ENCODE results near the gene GNB2.
A peak's percentile ranks its signal among the peaks of the same experiment; 100 is the strongest.

The GNB2 gene

DNA sequence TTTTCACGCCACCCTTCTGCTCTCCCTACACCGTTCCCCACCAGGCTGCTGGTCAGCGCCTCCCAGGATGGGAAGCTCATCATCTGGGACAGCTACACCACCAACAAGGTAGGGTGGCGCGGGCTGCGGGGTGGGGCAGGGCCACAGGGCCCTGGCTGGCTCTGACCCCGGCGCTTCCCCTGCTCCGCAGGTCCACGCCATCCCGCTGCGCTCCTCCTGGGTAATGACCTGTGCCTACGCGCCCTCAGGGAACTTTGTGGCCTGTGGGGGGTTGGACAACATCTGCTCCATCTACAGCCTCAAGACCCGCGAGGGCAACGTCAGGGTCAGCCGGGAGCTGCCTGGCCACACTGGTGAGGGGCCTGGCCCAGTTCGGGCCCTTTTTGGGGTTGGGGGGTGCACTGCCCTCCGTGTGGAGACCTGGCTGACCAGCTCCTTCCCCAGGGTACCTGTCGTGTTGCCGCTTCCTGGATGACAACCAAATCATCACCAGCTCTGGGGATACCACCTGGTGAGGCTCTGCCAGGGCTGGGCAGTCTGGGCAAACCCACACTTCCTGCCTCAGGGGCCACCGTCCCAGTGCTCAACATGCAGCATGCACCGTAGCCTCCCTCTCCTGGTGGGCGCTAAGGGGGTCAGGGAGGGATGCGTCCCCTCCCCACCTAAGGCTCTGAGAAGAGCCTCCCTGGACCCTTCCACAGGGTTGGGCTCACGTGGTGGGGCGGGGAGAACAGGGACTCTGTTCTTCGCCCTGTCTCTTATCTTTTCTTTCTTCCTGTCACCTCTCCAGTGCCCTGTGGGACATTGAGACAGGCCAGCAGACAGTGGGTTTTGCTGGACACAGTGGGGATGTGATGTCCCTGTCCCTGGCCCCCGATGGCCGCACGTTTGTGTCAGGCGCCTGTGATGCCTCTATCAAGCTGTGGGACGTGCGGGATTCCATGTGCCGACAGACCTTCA, 4.0 kb downstream of the GNB2 start:
- H3K4me2 ChIP-seq = peak overlapping the region in 9 of 11 experiments; percentile 79 to 96 (median 85); a peak in 16 of 22 replicates

DNA sequence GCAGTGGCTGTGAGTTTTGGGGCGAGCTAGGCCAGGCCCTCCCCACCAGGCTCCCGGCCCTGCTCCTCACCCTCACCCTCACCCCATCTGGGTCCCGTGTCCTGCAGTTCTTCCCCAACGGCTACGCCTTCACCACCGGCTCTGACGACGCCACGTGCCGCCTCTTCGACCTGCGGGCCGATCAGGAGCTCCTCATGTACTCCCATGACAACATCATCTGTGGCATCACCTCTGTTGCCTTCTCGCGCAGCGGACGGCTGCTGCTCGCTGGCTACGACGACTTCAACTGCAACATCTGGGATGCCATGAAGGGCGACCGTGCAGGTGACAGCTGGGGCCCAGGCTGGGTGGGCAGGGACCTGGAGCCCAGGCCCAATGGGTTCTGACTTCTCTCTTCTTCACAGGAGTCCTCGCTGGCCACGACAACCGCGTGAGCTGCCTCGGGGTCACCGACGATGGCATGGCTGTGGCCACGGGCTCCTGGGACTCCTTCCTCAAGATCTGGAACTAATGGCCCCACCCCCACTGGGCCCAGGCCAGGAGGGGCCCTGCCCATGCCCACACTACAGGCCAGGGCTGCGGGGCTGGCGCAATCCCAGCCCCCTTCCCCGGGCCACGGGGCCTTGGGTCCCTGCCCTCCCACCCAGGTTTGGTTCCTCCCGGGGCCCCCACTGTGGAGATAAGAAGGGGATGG, 4.9 kb downstream of the GNB2 start:
- H4K20me1 ChIP-seq = peaks cover 80 to 90% (median 84%) of the 10 kb centered on the region in 11 experiments
- H3K4me3 ChIP-seq = no peak overlapping the region
- no peaks in the 10 kb centered on the region for H3K9me3 ChIP-seq (replicated peaks in 1 of 11)
- no peak for TF ChIP-seq Cebpa-rat (IDR thresholded peaks at IDR 0.05)
- peak overlapping the region in 10 of 11 experiments; percentile 2 to 97 (median 90); a peak in 14 of 22 replicates for H3K9ac ChIP-seq
- peak overlapping the region in 5 of 11 experiments; percentile 79 to 96 (median 85); a peak in 1 of 22 replicates for H3K4me2 ChIP-seq
- H3K36me3 ChIP-seq = peaks cover 71 to 72% (median 72%) of the 10 kb centered on the region in 11 experiments
- H3K27me3 ChIP-seq = no peaks in the 10 kb centered on the region
- peak overlapping the region in 5 of 11 experiments; percentile 2 to 93 (median 15); a peak in 3 of 22 replicates for H3K27ac ChIP-seq
- peaks cover 7 to 56% (median 29%) of the 10 kb centered on the region in 10 experiments; a peak in 19 of 20 replicates for H3K4me1 ChIP-seq

More for the DNA sequence above, 4.0 kb downstream of the GNB2 start:
- Histone ChIP-seq H3K27ac (peak overlapping the region in 5 of 11 experiments; percentile 1 to 97 (median 38); a peak in 8 of 22 replicates), H3K9me3 (replicated peaks in 1 of 11) (no peaks in the 10 kb centered on the region), H4K20me1 (peaks cover 72 to 81% (median 76%) of the 10 kb centered on the region in 11 experiments), H3K4me1 (peaks cover 11 to 62% (median 32%) of the 10 kb centered on the region in 10 experiments; a peak in 19 of 20 replicates), H3K27me3 (no peaks in the 10 kb centered on the region), H3K9ac (peak overlapping the region in 9 of 11 experiments; percentile 5 to 98 (median 90); a peak in 16 of 22 replicates), H3K36me3 (peaks cover 62 to 64% (median 63%) of the 10 kb centered on the region in 11 experiments), H3K4me3 (no peak overlapping the region; a peak in 1 of 20 replicates)
- no peak for TF ChIP-seq Cebpa-rat (IDR thresholded peaks at IDR 0.05)

DNA sequence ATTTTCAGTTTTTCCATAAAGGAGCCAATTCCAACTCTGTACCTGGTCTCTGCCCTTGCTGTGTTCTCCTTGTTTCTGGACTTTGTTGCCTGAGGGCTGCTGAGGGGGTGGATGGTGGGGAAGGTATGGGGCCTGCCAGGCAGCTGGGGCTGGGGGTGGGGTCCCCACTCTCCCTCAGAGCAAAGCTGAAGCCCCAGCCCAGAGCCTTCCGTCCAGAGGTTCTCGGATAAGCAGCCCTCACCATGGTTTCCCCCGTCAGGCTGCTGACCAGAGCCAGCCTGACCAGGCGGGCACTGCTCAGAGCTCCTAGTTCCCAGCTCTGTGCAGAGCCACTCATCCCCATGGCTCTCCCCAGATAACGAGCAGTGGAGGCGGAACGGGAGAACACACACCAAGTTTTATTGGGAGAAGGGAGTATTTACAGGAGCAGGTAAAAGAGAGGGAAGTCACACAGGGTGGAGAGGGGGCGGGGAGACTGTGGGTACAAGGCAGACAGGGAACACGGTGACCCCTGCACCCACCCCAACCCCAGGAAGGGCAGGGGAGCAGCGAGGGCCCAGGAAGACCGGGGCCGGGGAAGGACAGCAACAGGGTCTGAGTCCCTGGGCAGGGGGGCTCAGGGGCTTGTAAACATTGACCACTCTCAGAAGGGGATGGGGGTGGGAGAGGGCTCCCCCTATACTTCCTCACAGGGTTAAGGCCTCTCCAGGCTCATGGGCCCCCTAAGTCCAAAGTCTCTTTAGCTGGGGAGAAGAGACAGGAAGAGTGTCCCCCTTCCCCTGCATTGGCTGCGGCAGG, 5.8 kb downstream of the GNB2 start:
- Histone ChIP-seq H3K9ac (peak overlapping the region in 5 of 11 experiments; percentile 2 to 90 (median 18); a peak in 4 of 22 replicates), H3K36me3 (peaks cover 79 to 81% (median 81%) of the 10 kb centered on the region in 11 experiments), H3K9me3 (replicated peaks in 1 of 11) (no peaks in the 10 kb centered on the region), H4K20me1 (peaks cover 87 to 98% (median 90%) of the 10 kb centered on the region in 11 experiments), H3K4me1 (peaks cover 7 to 56% (median 29%) of the 10 kb centered on the region in 10 experiments; a peak in 19 of 20 replicates), H3K4me2 (peak overlapping the region in 2 of 11 experiments; percentile 18 to 28; a peak in 1 of 22 replicates), H3K27me3 (no peaks in the 10 kb centered on the region), H3K27ac (peak overlapping the region in 1 of 11 experiments; percentile 38; a peak in 2 of 22 replicates), H3K4me3 (no peak overlapping the region)
- TF ChIP-seq Cebpa-rat (IDR thresholded peaks at IDR 0.05) = no peak

DNA sequence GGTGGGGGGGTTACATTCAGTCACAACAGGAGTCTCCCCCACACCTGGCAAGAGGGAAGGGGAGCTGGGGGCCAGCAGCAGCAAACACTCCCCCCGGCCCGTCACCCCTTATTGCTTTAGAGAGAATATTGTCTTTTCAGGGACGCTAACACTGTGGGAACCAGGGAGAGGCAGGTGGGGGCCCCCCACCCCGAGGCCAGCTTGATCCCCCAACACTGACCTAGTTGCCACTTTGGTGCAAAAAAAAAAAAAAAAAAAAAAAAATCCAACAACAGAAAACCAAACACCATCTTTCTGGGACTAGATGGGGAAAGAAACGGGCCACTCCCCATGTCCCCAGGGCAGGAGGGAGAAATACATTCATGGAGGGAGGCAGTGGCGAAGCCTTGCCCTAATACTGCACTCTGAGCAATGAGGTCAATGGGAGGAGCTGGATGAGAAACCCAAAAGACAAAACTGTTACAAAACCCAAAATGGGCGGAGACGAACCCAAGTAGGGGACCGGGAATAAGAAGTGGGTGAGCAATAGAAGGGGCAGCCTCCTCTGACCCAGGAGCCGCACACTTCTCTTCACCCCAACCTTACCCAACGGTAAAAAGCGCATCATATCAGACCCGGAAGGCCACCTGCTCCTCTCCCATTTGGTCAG, 6.5 kb downstream of the GNB2 start:
- Histone ChIP-seq H3K27ac (peak overlapping the region in 1 of 11 experiments; percentile 7; a peak in 1 of 22 replicates), H4K20me1 (peaks cover 87 to 98% (median 90%) of the 10 kb centered on the region in 11 experiments)

DNA sequence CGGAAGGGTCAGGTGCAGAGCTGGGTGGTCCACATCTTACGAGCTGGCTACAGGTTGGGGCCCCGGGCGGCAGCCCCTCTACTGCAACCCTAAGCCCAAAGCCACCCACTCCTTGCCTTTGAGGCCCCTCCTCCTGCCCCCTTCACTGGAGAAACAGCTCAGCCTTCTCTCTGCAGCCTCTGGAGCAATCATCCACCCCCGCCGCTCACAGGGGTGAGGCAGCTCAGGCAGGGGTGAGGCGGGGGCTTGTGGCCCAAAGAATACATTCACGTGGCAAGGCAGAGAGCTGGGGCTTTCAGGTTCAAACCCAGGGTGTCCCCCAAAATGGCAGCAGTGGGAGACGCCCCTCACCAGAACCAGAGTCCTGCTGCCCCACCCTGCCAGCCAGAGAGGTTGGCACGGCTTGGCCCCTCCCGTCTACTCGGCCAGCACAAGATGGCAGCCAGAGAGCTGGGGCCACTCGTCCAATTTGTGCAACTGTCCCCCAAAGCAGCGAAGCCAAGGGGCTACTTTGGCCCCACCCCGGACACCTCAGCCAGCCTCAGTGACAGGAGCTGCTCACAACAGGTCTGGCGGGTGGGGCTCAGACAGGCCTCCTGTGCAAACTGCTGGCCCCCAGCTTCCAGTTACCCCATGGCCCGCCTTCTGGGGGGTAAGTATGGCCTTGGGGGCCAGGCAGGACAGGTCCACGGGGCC, 7.2 kb downstream of the GNB2 start:
- Histone ChIP-seq H3K9me3 (replicated peaks in 1 of 11) (no peaks in the 10 kb centered on the region), H3K4me2 (no peak overlapping the region), H3K27ac (peak overlapping the region in 2 of 11 experiments; percentile 7 to 21; a peak in 1 of 22 replicates), H3K27me3 (no peaks in the 10 kb centered on the region), H3K4me3 (no peak overlapping the region), H3K36me3 (peaks cover 93 to 95% (median 95%) of the 10 kb centered on the region in 11 experiments), H4K20me1 (peaks cover 88 to 99% (median 95%) of the 10 kb centered on the region in 11 experiments), H3K9ac (0 out of 22 replicates have a peak overlapping the region, but pooled peaks of 1 of the 11 experiments have one; percentile 1), H3K4me1 (peaks cover 7 to 56% (median 29%) of the 10 kb centered on the region in 10 experiments; a peak in 19 of 20 replicates)
- TF ChIP-seq Cebpa-rat (IDR thresholded peaks at IDR 0.05) = no peak

More for the DNA sequence above, 6.5 kb downstream of the GNB2 start:
- Histone ChIP-seq H3K4me3 (no peak overlapping the region), H3K4me1 (peaks cover 7 to 56% (median 29%) of the 10 kb centered on the region in 10 experiments; a peak in 19 of 20 replicates), H3K36me3 (peaks cover 86 to 88% (median 88%) of the 10 kb centered on the region in 11 experiments), H3K4me2 (peak overlapping the region in 2 of 11 experiments; percentile 18 to 28; a peak in 1 of 22 replicates), H3K27me3 (no peaks in the 10 kb centered on the region), H3K9me3 (replicated peaks in 1 of 11) (no peaks in the 10 kb centered on the region), H3K9ac (0 out of 22 replicates have a peak overlapping the region, but pooled peaks of 2 of the 11 experiments have one; percentile 3 to 18)
- no peak for TF ChIP-seq Cebpa-rat (IDR thresholded peaks at IDR 0.05)

DNA sequence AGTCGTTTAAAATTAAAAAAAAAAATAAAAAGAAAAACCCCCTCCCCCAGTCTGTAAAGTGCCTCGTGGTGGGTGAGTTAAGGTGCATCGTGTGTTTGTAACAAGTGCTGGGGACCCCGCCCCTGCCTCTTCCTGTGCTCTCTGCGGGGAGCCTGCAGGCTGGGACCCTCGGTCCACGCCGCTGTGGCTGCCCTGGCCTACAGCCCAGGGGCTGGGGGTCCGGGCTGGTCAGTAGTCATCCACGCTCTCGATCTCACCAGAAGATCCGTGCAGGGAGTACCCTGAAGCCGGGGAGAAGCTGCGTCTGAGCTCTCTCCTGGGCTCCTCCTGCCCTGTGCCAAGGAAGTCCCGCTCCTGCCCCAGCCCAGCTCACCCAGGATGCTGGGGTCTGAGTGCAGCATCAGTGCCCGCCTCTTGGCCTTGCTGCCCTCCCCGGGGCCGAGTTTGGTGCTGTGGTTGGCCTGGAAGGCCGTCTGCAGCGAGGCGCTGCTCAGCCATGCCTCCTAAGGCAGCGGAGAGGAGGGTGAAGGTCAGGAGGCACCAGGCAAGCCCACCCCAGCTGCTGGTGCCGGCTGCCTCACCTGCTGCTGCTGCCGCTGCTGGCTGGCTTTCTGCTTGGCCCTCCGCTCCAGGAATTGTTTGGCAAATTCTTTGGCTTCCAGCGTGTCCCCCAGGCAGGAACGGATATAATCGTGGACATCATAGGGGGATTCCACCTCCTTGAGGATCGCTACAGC, 8.1 kb downstream of the GNB2 start:
- H3K4me2 ChIP-seq = no peak overlapping the region
- no peak for TF ChIP-seq Cebpa-rat (IDR thresholded peaks at IDR 0.05)
- H3K4me3 ChIP-seq = no peak overlapping the region
- H3K27ac ChIP-seq = no peak overlapping the region
- no peaks in the 10 kb centered on the region for H3K27me3 ChIP-seq
- peaks cover 98 to 100% (median 100%) of the 10 kb centered on the region in 11 experiments for H3K36me3 ChIP-seq
- H4K20me1 ChIP-seq = peaks cover 89 to 100% (median 96%) of the 10 kb centered on the region in 11 experiments
- peaks cover 7 to 52% (median 25%) of the 10 kb centered on the region in 10 experiments; a peak in 19 of 20 replicates for H3K4me1 ChIP-seq
- H3K9me3 ChIP-seq (replicated peaks in 1 of 11) = no peaks in the 10 kb centered on the region
- H3K9ac ChIP-seq = no peak overlapping the region
